NCI-H1092 treated with DMSO at 0.1 percent for 48 hours (cell line): ENCODE results near the gene SNX32.
"Not testable (repeated sequence)": the region's sequence is repeated elsewhere in the genome, so short reads cannot be mapped to it uniquely, and the experiment has no call there.

Experiments used
- DNase-seq: peaks from one replicate; lab custom pipeline; 2025; lab: John Stamatoyannopoulos, UW

The SNX32 gene

GRCh38 chr11:65829459-65829858, 4.3 kb upstream of the SNX32 start:
- DNase-seq = no peak

GRCh38 chr11:65832231-65832630, 1.5 kb upstream of the SNX32 start:
- not testable (repeated sequence) for DNase-seq

DNA sequence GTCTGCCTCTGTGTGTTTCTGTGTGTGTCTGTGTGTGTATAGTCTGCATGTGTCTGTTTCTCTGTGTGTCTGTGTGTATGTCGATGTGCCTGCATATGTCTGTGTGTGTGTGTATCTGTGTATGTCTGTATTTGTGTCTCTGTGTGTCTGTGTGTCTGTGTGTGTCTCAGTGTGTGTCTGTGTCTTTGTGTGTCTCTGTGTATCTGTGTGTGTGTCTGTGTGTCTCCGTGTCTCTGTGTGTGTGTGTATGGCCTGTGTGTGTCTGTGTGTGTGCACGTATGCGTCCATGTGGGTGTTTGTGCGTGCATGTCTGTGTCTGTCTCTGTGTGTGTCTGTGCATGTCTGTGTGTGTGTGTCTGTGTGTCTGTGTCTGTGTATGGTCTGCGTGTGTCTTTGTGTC, 439 bp downstream of the SNX32 start:
- no peak for DNase-seq

- no peak for DNase-seq
Observed at GRCh38 chr11:65842144-65842543, 8.4 kb downstream of the SNX32 start.

- DNase-seq = no peak
Observed at GRCh38 chr11:65843811-65844210, 10.0 kb downstream of the SNX32 start.

- no peak for DNase-seq
Observed at GRCh38 chr11:65844231-65844872, 10.6 kb downstream of the SNX32 start.

DNA sequence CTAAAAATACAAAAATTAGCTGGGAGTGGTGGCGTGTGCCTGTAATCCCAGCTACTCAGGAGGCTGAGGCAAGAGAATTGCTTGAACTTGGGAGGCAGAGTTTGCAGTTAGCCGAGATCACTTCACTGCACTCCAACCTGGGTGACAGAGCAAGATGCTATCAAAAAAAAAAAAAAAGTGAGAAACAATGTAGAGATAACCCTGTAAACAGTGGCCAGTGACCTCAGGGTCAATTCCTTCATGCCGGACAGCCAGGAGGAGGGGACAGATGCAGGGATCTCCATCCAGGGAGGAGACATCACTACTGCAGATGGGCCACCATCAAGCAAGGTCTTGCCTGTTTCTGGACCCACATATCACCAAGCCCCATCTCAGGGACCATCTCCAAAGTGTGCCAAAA, 14.0 kb downstream of the SNX32 start:
- DNase-seq = no peak

DNA sequence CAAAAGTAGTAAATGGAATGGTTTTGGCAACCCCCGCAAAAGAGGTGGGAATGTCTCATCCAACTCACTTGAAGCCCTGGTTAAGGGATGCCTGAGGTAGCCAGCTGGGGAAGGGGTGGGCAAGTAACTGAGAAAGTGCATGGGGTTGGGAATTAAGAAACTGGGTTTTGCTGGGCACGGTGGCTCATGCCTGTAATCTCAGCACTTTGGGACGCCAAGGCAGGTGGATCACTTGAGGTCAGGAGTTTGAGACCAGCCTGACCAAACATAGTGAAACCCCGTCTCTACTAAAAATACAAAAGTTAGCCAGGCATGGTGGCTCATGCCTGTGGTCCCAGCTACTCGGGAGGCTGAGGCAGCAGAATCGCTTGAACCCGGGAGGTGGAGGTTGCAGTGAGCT, 14.9 kb downstream of the SNX32 start:
- DNase-seq = not testable (repeated sequence)

DNA sequence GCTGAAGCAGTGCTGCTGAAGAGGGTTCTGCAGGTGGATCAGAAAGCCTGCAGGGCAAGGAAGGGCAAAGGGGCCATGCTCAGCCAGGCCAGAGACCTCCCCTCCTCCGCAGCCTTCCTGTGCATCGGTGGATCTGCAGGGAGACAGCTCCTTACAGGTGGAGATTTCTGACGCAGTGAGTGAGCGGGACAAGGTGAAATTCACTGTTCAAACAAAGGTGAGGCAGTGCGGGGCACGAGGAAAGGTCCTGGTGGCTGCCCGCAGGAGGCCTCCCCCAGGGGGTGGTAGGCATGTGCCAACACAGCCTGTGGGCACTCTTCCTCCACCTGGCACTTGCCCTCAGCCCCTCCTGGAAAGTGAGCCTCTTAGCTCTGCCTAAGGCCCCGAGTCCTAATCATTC, 15.6 kb downstream of the SNX32 start:
- DNase-seq = no peak

DNA sequence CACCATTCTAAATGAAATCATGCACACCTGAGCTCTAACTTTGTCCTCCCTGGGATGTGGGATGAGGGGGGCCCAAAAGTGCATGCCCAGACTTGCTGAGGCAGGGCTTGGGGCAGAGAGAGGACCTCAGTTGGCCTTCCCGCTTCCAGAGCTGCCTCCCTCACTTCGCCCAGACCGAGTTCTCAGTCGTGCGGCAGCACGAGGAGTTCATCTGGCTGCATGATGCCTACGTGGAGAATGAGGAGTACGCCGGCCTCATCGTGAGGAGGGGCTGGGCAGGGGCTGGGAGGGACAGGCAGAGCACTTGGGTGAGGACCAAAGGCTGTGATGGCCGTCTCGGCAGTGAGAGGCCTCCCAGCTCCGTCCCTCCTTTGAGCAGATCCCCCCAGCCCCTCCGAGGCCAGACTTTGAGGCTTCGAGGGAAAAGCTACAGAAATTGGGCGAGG, 16.0 kb downstream of the SNX32 start:
- no peak for DNase-seq

- no peak for DNase-seq
Observed at GRCh38 chr11:65850217-65851082, 16.7 kb downstream of the SNX32 start.

GRCh38 chr11:65851083-65851579, 17.4 kb downstream of the SNX32 start:
- no peak for DNase-seq

- DNase-seq = no peak
Observed at GRCh38 chr11:65851811-65852507, 18.2 kb downstream of the SNX32 start.

DNA sequence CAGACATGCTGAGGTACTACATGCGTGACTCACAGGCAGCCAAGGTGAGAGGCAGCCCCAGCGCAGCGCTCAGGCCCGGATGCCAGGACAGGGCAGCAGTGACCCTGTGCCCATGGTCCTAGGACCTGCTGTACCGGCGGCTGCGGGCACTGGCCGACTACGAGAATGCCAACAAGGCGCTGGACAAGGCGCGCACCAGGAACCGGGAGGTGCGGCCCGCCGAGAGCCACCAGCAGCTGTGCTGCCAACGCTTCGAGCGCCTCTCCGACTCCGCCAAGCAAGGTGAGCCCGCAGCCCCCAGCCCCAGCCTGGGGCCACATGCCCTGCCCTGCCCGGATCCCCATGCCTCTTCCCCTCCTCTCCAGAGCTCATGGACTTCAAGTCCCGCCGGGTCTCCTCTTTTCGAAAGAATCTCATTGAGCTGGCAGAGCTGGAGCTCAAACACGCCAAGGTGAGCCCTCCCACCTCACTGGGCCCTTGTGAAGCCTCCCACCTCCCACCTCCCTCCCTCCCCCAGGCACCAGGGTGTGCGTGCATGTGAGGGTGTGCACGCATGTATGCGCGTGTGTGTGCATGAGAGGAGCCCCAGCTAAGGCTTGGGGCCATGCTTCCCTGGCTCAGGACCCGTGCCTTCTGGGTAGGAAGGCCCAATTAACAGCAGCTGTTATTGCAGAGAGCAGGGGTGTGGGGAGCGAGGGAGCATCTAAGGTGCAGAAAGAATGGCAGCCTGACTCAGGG, 18.9 kb downstream of the SNX32 start:
- no peak for DNase-seq

DNA sequence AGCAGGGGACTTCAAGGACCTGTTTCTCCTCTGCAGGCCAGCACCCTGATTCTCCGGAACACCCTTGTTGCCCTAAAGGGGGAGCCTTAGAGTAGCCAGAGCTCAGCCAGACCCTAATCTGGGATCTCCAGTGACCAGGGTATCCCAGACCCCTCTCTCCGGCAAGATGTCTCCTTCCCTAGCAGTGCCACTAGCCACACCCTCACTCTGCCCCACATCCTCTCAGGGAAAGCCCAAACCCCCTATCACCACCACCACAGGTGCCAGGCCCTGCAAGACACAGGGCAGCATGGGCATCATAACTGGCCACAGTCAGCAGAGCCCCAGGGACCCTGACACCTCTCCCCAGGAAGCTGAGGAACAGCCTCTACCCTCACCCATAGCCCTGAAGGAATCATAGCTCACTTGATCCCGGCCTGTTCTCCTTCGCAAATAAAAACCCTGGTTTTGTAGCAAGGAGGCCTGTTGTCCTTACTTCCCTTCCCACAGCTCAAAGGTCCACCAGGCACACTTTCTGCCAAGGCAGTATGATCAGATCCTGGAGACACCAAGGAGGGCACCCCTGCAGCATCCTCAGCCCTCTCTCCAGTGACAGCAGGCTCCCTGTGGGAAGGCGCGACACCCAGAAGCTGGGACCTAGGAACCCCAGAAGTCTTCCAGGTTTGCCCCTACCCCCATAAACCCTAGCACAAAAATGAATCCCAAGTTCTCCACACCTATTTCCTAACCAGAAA, 19.6 kb downstream of the SNX32 start:
- DNase-seq = no peak

- no peak for DNase-seq
Observed at GRCh38 chr11:65854161-65854592, 20.4 kb downstream of the SNX32 start.

DNA sequence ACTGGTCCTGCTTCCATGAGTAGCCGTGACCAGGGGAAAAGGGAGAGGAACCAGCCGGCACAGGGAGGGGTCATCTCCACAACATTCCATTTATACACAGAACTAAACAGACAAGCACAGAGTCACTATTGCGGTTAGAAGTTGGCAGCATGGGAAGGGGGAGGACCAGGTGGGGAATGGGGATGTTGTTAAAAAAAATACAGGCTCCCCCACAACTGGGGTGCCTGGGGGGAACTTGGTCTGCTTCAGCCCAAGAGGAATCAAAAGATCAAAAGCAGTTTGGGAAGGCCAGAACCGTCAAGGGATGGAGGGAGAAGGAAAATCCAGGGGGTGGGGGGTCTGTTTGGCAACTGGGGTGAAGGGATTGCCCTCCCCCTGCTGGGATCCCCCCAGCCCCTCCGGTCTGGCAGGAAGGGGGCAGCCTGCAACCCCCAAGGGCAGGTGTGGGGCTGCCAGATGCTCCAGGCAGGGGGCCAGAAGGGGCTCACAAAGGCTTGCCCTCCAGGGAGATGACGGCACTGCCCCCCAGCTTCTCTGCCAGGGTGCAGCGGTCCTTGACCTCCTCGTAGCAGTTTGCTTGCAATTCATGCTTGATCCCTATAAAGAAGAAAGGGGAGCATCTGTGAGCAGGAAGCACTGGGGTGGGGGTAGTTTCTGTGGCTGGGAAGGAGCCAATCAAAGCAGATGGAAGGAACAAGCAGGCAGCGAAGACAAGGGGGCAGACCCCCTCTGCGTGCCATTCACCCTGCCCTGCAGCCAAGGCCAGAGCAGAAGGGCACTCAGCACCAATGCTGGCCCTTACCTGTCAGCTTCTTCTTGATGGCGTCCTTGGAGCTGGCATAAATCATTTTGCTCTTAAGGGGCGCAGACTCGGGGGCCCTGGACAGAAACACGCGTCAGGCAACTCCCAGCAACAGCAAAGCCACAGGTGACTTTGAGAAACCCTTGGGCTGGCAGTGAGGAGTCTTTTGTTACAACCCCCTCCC, 21.4 kb downstream of the SNX32 start:
- DNase-seq = no peak

DNA sequence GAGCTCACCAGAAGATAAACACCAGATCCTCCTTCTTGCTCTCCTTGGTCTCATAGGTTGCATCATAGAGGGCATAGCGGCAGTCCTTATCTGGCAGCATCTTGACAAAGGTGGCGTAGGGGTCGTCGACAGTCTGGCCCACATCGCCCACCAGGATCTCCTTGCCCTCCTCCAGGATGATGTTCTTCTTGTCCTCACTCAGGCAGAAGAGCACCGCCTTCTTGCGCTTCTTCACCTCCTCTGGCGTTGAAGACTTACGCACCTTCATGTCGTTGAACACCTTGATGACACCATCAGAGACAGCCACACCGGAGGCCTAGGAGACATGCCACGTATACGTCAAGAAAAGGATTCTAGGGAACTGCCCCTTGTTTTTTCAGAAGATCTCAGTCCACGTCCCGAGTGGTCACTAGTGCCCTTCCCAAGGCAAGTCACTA, 22.2 kb downstream of the SNX32 start:
- DNase-seq = no peak

DNA sequence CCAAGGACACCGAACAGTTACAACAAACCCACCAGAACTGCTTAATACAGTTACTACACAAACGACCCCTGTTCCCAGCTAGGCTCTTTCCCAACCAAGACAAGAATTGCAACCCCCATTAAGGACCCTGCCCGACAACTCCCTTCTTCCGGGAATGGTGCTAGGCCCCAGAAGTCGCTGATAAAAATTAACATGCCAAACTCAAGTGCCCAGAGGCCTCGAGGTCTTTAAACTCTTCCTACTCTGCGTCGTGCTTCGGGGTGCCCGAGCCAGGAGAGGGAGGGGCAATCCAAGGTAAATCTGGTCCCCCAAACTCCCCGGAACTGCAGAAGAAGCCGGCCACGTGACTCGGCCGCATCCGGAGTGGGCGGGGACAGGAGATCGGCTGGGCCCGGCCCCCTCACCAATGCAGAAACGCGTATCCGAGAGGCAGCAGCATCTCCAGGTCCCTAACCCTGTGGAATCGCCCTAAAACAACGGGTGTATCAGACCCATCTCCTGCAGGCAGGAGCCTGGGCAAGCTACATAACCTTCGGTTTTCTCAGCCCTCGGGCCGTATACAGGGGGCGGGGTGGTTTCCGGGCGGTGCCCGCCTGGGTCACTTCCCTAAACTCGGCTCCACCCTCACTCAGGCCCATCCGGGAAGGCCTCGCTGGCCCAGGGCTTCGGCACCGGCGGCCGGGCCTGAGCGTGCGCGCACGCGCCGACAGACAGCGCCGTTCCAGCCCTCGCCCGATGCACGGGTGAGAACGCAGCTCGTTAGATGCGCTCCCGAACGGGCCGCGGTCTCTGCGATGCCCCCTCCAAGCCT, 23.1 kb downstream of the SNX32 start:
- peak; percentile 49 for DNase-seq
